Measurements from ENCODE around the gene CNTN6. TPM values are rescaled to one million over a fixed set of nuclear protein-coding genes. Genes with fewer than 3 reads are reported as not detected.

CNTN6 gene
- total RNA-seq, 1 experiment from 2014 or later = not detected

DNA sequence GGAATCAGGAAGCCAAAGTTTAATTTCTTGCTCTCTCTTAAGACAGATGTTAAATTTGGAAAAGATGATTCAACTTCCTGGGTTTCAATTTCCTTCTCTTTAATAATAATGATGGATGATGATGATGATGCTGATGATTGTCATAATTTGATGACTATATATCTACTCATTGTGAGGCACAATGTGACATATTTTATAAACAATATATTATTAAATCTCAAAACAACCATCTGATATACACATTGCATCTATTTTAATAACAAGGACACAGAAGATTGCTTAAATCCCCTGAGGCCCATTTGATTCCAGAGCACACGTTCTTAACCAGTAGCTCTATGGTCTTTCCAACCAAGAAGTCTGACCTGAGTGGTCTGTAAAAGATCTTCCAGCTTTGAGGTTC, 124.0 kb downstream of the CNTN6 start:
- H3K36me3 ChIP-seq (ENCODE audit: control insufficient read depth in 1 of 2, insufficient read depth in 2 of 2, low read length in 2 of 2) = no peaks in the 10 kb centered on the region
- DNase-seq (ENCODE audit: low read depth, low spot score) = no peak
- no peak overlapping the region for H3K4me2 ChIP-seq (ENCODE audit: low read length)
- no peak overlapping the region for H3K27ac ChIP-seq (ENCODE audit: low read depth, low read length)
- peaks cover 20 to 28% of the 10 kb centered on the region in 2 experiments; a peak in 2 of 4 replicates for H3K9me3 ChIP-seq (ENCODE audit: control insufficient read depth in 1 of 2, insufficient read depth in 1 of 2, low read depth in 1 of 2, low read length in 2 of 2)
- BruUV-seq (replicated peaks) = no TSS peak
- no peaks in the 10 kb centered on the region for H3K27me3 ChIP-seq (ENCODE audit: insufficient read depth, low read length)
- TF ChIP-seq SRF (IDR thresholded peaks at IDR 0.05; ENCODE audit: low read depth) = no peak
- no peak for TF ChIP-seq CEBPB (IDR thresholded peaks at IDR 0.05; ENCODE audit: low read depth)
- intact Hi-C loops (cut with micrococcal nuclease) = no loop called here
- ATAC-seq = no peak
- no peaks in the 10 kb centered on the region for H3K4me1 ChIP-seq (ENCODE audit: control insufficient read depth in 1 of 2, insufficient read depth in 2 of 2, low read length in 2 of 2)
- H4K20me1 ChIP-seq (ENCODE audit: insufficient read depth) = no peaks in the 10 kb centered on the region
- no peak overlapping the region for H3K9ac ChIP-seq (ENCODE audit: low read length)
- H3K4me3 ChIP-seq (replicated peaks in 1 of 2; ENCODE audit: low read depth in 1 of 2, low read length in 2 of 2) = no peak overlapping the region
- H2AFZ ChIP-seq (ENCODE audit: low read depth, low read length, poor library complexity, severe bottlenecking) = no peak overlapping the region
- CTCF ChIA-PET = no interaction called here
- POLR2A ChIA-PET = no interaction called here
- no peaks in the 10 kb centered on the region for H3K9me2 ChIP-seq (ENCODE audit: insufficient read depth)
- no peaks in the 10 kb centered on the region for H3K79me2 ChIP-seq (ENCODE audit: insufficient read depth, low read length)
- RAD21 ChIA-PET (ENCODE audit: low non-redundant PET in 1 of 2, low total read pairs in 2 of 2, uncharacterized antibody in 2 of 2, unreplicated experiment in 2 of 2) = no interaction called here

DNA sequence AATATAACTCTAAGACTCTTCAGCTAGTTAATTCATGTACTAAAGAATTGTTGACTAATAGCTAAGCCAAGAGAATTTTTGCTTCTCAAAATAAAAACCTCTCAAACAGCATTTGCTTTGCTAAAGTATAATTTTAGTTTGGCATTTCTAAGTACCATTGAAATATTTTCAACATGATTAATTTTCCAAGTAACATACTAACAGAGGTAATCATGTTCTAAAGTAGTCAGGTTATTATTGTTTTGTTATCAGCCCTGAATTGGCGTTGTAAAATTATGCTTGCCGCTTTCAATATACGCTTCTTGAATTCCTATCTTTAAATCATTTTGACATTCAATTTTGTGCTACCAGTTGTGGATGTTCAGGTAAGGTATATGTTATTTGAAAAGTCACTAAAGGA, 134.3 kb downstream of the CNTN6 start:
- ChIA-PET POLR2A (no interaction called here), CTCF (no interaction called here)
- DNase-seq (ENCODE audit: low read depth, low spot score) = no peak

More for the DNA sequence above, 134.3 kb downstream of the CNTN6 start:
- H3K4me1 ChIP-seq (ENCODE audit: control insufficient read depth in 1 of 2, insufficient read depth in 2 of 2, low read length in 2 of 2) = no peaks in the 10 kb centered on the region
- intact Hi-C loops (cut with micrococcal nuclease) = no loop called here
- H3K9ac ChIP-seq (ENCODE audit: low read length) = no peak overlapping the region
- RAD21 ChIA-PET (ENCODE audit: low non-redundant PET in 1 of 2, low total read pairs in 2 of 2, uncharacterized antibody in 2 of 2, unreplicated experiment in 2 of 2) = no interaction called here
- no peaks in the 10 kb centered on the region for H4K20me1 ChIP-seq (ENCODE audit: insufficient read depth)
- no peaks in the 10 kb centered on the region for H3K36me3 ChIP-seq (ENCODE audit: control insufficient read depth in 1 of 2, insufficient read depth in 2 of 2, low read length in 2 of 2)
- ATAC-seq = no peak
- no peak overlapping the region for H3K4me3 ChIP-seq (replicated peaks in 1 of 2; ENCODE audit: low read depth in 1 of 2, low read length in 2 of 2)
- no peaks in the 10 kb centered on the region for H3K79me2 ChIP-seq (ENCODE audit: insufficient read depth, low read length)
- H3K4me2 ChIP-seq (ENCODE audit: low read length) = no peak overlapping the region
- H3K27me3 ChIP-seq (ENCODE audit: insufficient read depth, low read length) = no peaks in the 10 kb centered on the region
- no peak for TF ChIP-seq ELF1 (IDR thresholded peaks at IDR 0.05; ENCODE audit: borderline replicate concordance, low read depth)
- no peak for TF ChIP-seq ZFX (IDR thresholded peaks at IDR 0.05)
- TF ChIP-seq EZH2phosphoT487 (IDR thresholded peaks at IDR 0.05; ENCODE audit: borderline replicate concordance) = no peak
- TF ChIP-seq, protein P1, sequence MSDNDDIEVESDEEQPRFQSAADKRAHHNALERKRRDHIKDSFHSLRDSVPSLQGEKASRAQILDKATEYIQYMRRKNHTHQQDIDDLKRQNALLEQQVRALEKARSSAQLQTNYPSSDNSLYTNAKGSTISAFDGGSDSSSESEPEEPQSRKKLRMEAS (IDR thresholded peaks at IDR 0.05) = no peak
- TF ChIP-seq, protein P2, sequence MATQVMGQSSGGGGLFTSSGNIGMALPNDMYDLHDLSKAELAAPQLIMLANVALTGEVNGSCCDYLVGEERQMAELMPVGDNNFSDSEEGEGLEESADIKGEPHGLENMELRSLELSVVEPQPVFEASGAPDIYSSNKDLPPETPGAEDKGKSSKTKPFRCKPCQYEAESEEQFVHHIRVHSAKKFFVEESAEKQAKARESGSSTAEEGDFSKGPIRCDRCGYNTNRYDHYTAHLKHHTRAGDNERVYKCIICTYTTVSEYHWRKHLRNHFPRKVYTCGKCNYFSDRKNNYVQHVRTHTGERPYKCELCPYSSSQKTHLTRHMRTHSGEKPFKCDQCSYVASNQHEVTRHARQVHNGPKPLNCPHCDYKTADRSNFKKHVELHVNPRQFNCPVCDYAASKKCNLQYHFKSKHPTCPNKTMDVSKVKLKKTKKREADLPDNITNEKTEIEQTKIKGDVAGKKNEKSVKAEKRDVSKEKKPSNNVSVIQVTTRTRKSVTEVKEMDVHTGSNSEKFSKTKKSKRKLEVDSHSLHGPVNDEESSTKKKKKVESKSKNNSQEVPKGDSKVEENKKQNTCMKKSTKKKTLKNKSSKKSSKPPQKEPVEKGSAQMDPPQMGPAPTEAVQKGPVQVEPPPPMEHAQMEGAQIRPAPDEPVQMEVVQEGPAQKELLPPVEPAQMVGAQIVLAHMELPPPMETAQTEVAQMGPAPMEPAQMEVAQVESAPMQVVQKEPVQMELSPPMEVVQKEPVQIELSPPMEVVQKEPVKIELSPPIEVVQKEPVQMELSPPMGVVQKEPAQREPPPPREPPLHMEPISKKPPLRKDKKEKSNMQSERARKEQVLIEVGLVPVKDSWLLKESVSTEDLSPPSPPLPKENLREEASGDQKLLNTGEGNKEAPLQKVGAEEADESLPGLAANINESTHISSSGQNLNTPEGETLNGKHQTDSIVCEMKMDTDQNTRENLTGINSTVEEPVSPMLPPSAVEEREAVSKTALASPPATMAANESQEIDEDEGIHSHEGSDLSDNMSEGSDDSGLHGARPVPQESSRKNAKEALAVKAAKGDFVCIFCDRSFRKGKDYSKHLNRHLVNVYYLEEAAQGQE (IDR thresholded peaks at IDR 0.05; ENCODE audit: low read depth) = no peak
- no peak for TF ChIP-seq RAD21 (IDR thresholded peaks at IDR 0.05; ENCODE audit: low read depth)
- no peak for TF ChIP-seq FOSL1 (IDR thresholded peaks at IDR 0.05; ENCODE audit: low read depth)
- no peak for TF ChIP-seq YY1 (IDR thresholded peaks at IDR 0.05; ENCODE audit: extremely low read depth, insufficient replicate concordance, low read depth, low read length)
- TF ChIP-seq SIN3A (IDR thresholded peaks at IDR 0.05; ENCODE audit: low read depth) = no peak
- TF ChIP-seq SRF (IDR thresholded peaks at IDR 0.05; ENCODE audit: low read depth) = no peak
- TF ChIP-seq CEBPB (IDR thresholded peaks at IDR 0.05; ENCODE audit: low read depth) = no peak
- no TSS peak for BruUV-seq (replicated peaks)
- no peak overlapping the region for H3K27ac ChIP-seq (ENCODE audit: low read depth, low read length)
- H2AFZ ChIP-seq (ENCODE audit: low read depth, low read length, poor library complexity, severe bottlenecking) = no peak overlapping the region
- peaks cover 9 to 25% of the 10 kb centered on the region in 2 experiments; a peak in 2 of 4 replicates for H3K9me3 ChIP-seq (ENCODE audit: control insufficient read depth in 1 of 2, insufficient read depth in 1 of 2, low read depth in 1 of 2, low read length in 2 of 2)
- H3K9me2 ChIP-seq (ENCODE audit: insufficient read depth) = no peaks in the 10 kb centered on the region

All from HCT116 (cell line).